GM21737 (cell line): ENCODE data around the gene STAB2.
"Not testable (repeated sequence)": the region's sequence is repeated elsewhere in the genome, so short reads cannot be mapped to it uniquely, and the experiment has no call there.

Experiments used
- ATAC-seq: cut with Tn5 transposase; IDR thresholded peaks from one replicate; pipeline ENCODE4 v1.9.1; 2021; ENCODE audit warnings: mild to moderate bottlenecking, moderate library complexity; ENCODE audit not compliant: unreplicated experiment

Gene STAB2

DNA sequence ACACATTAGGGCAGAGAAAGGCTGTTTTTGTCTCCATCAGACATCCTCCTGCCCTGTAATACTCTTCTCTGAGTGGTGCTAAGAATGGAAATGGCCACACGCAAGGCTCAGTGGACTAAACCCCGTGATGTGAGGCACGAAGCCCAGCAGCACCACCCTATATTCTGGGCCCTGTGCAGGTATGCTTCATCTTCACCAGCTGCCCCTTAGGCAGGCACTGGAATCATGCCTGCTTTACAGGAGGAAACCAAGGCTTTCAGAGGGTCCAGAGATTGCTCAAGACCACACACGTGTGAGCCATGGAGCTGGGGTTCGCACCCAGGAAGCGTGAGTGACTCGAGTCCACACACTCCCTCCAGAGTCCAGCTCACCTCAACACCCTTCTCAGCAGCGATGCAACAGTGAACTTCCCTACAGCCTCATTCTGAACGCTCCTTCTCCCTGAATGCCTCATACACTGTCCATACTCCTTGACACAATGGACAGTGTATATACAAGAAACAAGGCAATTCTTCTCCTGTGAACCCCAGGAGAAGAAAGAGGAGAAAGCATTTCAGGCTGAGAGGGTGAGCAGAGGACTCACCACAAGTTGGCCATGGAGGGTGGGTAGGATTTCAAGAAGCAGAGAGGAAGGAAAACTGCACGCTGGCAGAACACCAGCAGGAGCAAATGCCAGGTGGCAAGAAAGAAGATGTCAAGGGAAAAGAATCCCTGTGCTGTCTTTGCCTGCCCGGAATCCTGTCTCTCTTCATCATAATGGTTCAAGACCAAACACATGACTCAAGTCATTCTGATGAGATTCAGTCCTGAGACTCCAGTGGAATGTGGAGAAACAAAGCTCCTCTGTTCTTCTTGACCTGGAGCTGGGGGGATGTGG lies 214.9 kb downstream of the STAB2 start:
- ATAC-seq: no peak

DNA sequence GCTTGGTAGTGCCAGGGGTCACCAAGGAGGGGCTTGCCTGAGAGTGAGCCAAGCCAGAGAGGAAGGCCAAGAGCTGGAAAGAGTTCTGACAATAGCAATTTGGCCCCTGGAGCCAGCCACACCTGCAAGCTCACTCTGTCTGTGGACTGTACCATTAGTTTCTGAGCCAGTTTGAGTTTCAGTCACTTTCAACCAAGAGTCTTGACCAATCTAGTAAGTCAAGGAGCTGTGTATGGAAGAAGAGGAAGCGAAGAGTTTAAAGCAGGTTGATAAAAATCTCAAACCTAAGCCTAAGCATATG lies 215.5 kb downstream of the STAB2 start:
- ATAC-seq: no peak

DNA sequence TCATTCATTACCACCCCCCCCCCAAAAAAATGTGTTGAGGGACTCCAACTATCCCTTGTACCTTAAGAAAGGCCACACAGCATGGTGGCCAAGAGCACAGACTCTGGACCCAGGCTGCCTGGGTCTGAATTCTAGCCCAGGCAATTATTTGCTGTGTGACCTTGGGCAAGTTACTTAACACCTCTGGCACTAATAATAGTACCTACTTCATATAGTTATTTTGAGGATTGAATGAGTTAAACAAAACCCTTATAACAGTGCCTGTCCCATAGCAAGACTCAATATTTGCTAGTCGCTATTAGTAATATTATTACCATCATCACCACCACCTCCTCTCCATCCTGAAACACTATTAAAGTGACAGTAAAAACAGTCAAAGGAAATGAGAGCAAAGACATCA lies 216.8 kb downstream of the STAB2 start:
- ATAC-seq: no peak

DNA sequence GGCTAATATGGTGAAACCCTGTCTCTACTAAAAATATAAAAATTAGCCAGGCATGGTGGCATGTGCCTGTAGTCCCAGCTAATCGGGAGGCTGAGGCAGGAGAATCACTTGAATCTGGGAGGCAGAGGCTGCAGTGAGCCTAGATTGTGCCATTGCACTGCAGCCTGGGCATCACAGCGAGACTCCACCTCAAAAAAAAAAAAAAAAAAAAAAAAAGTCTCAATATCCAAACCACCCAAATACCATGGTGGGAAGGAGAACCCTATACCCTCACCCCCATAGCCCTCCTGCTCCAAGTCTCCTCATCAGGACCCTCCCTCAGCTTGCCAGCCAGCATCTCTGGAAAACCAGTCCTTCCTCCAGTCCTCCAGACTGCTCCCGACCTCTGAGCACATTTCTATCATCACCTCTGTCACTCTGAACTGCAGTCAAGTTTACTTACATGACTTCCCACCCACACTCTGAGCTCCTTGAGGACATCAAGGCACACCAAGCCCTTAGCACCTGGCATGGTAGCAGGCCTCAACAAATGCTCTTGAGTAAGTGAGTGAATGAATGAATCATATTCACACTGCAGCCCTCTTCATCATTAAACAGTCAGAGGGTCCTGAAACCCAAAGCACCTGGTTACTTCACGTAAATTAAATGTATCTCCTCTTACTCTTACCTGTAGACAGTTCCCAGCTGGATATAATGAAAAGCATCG lies 218.7 kb downstream of the STAB2 start:
- no peak for ATAC-seq

DNA sequence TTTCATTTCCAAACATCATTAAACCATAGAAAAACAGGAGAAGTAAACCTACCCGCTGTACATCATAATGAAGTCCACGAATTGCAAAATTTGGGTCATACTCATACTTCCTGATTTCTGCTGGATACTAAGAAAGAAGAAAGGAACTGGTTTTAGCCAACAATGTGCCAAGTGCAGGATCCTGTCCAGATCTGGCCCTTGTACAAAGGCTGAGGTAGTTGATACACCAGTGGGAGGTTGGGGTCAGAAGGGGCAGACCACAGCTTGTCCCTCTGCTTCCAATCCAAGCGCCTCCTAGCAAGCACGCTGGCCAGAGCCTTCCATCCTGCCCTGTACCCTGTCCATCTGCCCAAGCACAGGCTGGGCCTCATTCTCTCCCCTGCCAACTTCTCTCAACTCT lies 219.7 kb downstream of the STAB2 start:
- no peak for ATAC-seq

DNA sequence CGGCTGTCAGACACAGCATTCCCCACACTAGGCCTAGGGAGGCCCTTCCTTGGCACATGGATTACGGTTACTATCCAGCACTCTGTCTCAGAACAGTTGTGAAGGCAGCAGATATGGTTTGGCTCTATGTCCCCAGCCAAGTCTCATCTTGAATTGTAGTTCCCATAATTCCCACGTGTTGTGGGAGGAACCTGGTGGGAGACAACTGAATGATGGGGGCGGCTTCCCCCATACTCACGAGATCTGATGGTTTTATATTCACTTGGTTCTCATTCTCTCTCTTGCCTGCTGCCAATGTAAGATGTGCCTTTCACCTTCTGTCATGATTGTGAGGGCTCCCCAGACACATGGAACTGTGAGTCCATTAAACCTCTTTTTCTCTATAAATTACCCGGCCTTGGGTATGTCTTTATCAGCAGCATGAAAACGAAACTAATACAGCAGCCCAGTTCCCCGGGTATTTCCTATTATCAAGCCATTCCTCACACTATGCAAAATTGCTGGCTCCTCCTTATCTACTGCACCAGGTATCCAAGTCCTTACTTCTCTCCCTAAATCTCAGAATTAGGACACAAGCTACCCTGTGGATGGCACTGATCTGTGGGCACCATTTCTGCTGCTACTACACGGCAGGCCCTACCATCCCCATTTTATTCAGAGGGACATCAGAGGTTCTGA lies 220.6 kb downstream of the STAB2 start:
- ATAC-seq: no peak

DNA sequence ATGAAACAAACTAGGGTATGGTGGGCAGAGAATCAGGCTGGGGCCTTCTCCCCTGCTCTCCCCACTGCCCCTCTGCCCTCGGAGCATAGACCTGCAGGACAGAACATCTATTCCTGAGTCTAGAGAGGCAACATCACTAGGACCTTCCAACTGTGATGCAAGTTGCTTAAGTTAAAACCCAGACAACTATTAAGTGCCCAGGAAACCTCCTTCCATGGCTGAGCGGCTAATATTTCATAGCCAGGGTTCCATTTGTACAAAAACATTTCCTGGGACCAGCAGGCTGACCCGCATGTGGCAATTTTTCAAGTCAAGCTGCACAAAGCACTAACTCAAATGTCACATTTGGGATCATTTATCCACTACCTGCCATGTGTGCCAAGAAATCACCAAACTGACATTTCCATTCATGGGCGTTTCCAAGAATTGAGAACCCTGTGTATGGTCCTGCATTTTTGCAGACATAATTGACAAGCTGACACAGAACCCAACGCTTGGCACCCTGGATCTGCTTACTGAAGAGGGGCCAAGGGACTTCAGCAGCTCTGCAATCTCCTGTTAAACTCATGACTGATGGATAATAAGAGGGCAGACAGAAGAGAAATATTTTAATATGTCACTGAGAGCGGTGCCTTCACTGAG lies 221.3 kb downstream of the STAB2 start:
- no peak for ATAC-seq

DNA sequence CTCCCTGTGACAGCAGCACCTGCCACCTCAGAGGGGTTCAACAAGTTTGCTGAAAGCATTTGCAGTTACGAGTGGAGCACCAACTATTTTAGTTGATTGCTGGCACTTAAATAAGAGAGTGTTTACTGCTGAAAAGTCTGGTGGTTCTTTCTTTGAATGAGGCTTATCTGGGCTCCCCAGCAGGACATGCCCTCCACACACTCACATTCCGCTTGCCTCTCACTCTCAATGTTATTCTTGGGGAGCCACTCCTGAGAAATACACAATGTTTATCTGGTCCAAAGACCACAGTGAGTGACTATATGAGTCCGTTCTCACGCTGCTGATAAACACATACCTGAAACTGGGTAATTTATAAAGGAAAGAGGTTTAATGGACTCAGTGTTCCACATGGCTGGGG lies 222.1 kb downstream of the STAB2 start:
- no peak for ATAC-seq

DNA sequence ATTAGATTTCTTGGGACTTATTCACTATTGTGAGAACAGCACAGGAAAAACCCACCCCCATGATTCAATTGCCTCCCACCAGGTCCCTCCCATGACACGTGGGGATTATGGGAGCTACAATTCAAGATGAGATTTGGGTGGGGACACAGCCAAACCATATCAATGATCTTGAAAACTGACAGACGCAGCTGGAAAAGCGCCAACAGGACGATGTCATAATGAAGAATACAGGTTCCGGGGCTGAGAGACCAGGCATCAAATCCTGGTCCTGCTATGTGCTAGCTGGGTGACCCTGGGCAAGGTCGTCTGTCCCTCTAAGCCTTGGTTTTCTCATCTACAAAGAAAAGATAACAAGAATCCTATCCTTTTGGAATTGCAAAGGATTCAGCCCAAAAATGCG lies 222.6 kb downstream of the STAB2 start:
- ATAC-seq: not testable (repeated sequence)

DNA sequence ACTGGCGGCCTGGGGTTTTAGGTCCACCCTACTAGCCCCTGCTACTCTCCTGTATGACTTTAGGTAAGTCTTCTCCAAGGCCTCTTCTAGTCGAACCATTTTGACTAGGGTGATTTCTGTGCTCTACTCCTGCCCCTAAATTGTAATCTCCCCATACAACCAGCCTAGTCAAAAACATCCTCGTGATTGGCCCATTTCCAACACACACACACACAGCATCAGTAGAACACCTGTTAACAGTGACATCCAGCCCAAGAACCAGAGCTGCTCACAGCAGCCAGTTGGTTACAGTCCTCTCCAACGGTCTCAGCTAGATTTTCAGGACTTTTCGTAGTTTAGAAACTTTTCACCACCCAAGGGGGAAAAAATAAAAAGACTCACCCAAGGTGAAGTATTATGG lies 223.0 kb downstream of the STAB2 start:
- no peak for ATAC-seq

DNA sequence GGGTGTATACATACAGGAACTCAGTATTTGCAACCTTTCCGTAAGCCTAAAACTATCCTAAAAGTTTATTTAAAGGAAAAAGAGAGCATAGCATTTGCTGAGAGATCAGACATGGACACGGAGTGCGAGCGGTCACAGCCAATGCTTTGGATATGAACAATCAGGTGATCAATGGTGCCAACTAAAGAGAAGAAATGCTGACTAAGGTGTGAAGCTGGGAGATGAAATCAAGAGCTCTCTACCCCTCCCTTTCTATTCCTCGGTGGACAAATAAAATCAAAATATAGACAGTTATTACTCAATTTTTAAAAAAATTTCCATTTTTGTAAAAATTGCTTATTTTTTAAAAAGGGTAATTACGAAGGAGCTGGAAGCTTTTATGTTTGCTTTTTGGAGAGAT lies 224.7 kb downstream of the STAB2 start:
- ATAC-seq: no peak

DNA sequence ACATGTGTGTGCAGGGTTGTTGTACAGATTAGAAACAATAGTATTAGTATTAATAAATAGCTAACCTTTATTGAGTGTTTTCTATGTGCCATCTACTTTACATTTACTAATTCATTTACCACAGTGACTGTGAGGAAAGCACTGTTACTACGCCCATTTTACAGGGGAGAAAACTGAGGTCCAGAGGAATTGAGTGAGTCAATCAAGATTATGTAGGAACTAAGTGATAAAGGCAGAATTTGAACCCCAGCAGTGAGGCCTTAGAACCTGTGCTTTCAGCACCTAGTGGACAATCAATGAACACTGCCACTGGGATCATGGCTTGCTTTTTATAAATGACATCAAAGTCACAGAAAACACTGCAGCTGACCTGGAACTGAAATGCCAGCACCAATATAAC lies 225.7 kb downstream of the STAB2 start:
- no peak for ATAC-seq

DNA sequence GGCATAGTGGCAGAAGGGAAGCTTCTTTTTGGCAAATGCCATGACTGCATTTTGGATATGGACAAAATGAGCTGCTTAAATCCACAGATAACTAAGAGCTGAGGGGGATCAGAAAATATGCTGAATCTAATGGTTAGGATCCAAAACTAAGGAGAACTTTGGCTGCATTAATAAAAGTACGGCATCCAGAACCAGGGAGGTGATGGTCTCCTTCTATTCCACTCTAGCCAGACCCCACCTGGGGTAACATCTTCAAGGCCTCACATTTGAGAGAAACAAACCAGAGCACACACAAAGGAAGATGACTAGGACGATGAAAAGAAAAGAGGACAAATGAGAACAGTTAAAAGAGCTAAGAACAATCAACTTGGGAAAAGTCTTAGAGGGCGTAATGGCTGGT lies 226.4 kb downstream of the STAB2 start:
- ATAC-seq: no peak

DNA sequence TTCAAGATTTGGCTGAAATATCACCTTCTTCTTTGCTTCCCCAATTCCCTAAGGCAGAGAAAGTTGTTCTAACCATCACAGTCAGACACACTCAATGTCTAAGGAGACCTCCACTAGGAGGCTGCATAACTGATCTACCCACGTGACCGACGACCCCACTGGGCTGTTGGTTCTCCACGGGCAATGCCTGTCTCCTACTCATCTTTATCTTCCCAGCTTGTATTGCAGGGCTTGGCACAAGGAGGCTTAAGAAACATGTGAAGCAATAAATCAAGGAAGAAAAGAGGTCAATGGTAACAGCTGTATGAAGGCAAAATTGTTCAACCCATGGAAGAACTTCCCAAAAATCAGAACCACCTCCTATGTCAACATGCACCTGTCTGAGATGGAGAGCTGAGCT lies 226.9 kb downstream of the STAB2 start:
- ATAC-seq: no peak

DNA sequence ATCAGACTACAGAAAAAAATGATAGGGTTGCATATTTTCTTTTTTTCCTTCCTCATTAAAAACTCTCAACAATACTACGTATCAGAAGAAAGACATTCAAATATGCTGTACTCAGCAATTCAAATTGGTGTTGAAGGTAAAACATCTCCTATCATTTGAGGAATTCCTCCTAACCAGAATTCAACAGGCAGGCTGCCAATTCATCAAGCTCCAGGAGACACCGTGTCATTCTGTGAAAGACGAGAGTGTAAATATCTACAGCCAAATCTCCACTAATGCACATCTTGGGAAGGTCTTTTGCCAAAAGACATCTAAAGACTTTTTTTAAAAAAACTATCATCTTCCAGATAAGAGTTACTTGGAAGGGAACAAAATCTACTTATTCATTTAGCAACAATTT lies 227.4 kb downstream of the STAB2 start:
- no peak for ATAC-seq
